ENCODE measurements around the gene GAS2L2. TPM values are rescaled to one million over a fixed set of nuclear protein-coding genes. Genes with fewer than 3 reads are reported as not detected.

Gene GAS2L2
- total and polyA plus RNA-seq, 2 of the 8 experiments (the other 6 are each of a cell fraction or from before 2014, with no cell fraction given), result 0.09 to 0.13 TPM

- Histone ChIP-seq H3K4me1 (replicated peaks in 1 of 4; ENCODE audit: control insufficient read depth in 3 of 4, insufficient read depth in 4 of 4, low read length in 3 of 4) (peaks cover 0 to 9% (median 0%) of the 10 kb centered on the region in 4 experiments; a peak in 4 of 7 replicates), H2BK12ac (ENCODE audit: low read depth, low read length) (no peak overlapping the region), H3K14ac (ENCODE audit: insufficient read length) (no peak overlapping the region), H2BK20ac (ENCODE audit: low read length) (no peak overlapping the region), H4K20me1 (replicated peaks in 1 of 2; ENCODE audit: control insufficient read depth in 1 of 2, insufficient read depth in 2 of 2, low read length in 2 of 2) (peaks cover 0 to 14% of the 10 kb centered on the region in 2 experiments), H3K23me2 (ENCODE audit: low read depth, low read length) (peaks cover 5% of the 10 kb centered on the region; the same call in 1 of the 2 replicates), H3K56ac (replicated peaks; ENCODE audit: insufficient read length, low read depth, low read length) (no peak overlapping the region), H4K8ac (ENCODE audit: extremely low read depth, insufficient read depth, low read length) (no peak overlapping the region), H3K9ac (replicated peaks in 1 of 4; ENCODE audit: extremely low read depth in 1 of 4, low read depth in 3 of 4, low read length in 3 of 4) (no peak overlapping the region), H2AFZ (ENCODE audit: low read length) (no peak overlapping the region), H3K9me3 (ENCODE audit: insufficient read depth in 2 of 2, low read depth in 1 of 2, low read length in 1 of 2) (peaks cover 8 to 11% of the 10 kb centered on the region in 2 experiments; a peak in 2 of 4 replicates), H3K79me2 (ENCODE audit: control insufficient read depth in 1 of 2, insufficient read depth in 2 of 2, low read length in 2 of 2) (no peaks in the 10 kb centered on the region), H2AK5ac (ENCODE audit: low read depth, low read length) (no peak overlapping the region), H3K4ac (replicated peaks; ENCODE audit: insufficient read length, low read depth, low read length) (no peak overlapping the region), H3K18ac (ENCODE audit: extremely low read depth, low read length) (no peak overlapping the region), H2BK15ac (ENCODE audit: low read length) (no peak overlapping the region), H3K4me2 (ENCODE audit: insufficient read depth in 1 of 2, low read depth in 2 of 2, low read length in 2 of 2) (no peak overlapping the region; a peak in 1 of 4 replicates), H3K4me3 (ENCODE audit: extremely low read depth in 1 of 4, insufficient read depth in 2 of 4, low read depth in 3 of 4, low read length in 4 of 4) (no peak overlapping the region), H2BK120ac (replicated peaks; ENCODE audit: low read depth, low read length) (no peak overlapping the region), H3K79me1 (ENCODE audit: low read depth, low read length) (no peaks in the 10 kb centered on the region; the same call in 1 of the 2 replicates), H2BK5ac (ENCODE audit: low read depth, low read length) (no peak overlapping the region), H3K27ac (ENCODE audit: low read depth, low read length) (no peak overlapping the region), H3K27me3 (replicated peaks in 1 of 4; ENCODE audit: control insufficient read depth in 3 of 4, extremely low read depth in 1 of 4, insufficient read depth in 3 of 4, low read length in 3 of 4) (peaks cover 11 to 39% (median 34%) of the 10 kb centered on the region in 4 experiments), H3K36me3 (ENCODE audit: control insufficient read depth in 2 of 4, insufficient read depth in 4 of 4, low read length in 3 of 4) (peaks cover 0 to 8% (median 0%) of the 10 kb centered on the region in 4 experiments; a peak in 1 of 8 replicates), H4K5ac (ENCODE audit: insufficient read length, low read depth, low read length) (no peak overlapping the region), H3K23ac (ENCODE audit: insufficient read length) (no peak overlapping the region), H4K91ac (replicated peaks; ENCODE audit: insufficient read length, low read length) (no peak overlapping the region)
- TF ChIP-seq NRF1 (IDR thresholded peaks at IDR 0.05; ENCODE audit: low read depth, low read length) (no peak), KDM4A (IDR thresholded peaks at IDR 0.05; ENCODE audit: low read depth, low read length, severe bottlenecking) (no peak)
- no peak for DNase-seq (ENCODE audit: low read depth in 1 of 2, low spot score in 2 of 2)
- 84% methylated on average over 7 of the region's 7 CpGs; no CpG with 5 or more reads in 1 of the 2 experiments for WGBS, 2 experiments (ENCODE audit: extremely low coverage in 1 of 2, insufficient coverage in 1 of 2, insufficient read length in 1 of 2, insufficient replicate concordance in 2 of 2, low coverage in 1 of 2, low lambda C conversion rate in 2 of 2, missing lambda C conversion rate in 1 of 2)
- POLR2A ChIA-PET (ENCODE audit: partially characterized antibody), result interaction anchor here (0.8 to 1.6 kb wide), 7 partner anchors 8 to 127 kb away, joined by 3 to 7 read pairs (median 3); partner anchors contain the start of genes RASL10B and TAF15
- CTCF ChIA-PET (ENCODE audit: partially characterized antibody), result interaction anchor here (0.8 to 3.4 kb wide), 9 partner anchors 8 to 144 kb away, joined by 3 to 14 read pairs (median 3); partner anchors contain the start of gene RASL10B
- no peak for FAIRE-seq
These were observed 12.8 kb downstream of the GAS2L2 start for GRCh38 chr17:35740216-35740615.
